Measurements from ENCODE around the gene ENPEP.

The ENPEP gene

DNA sequence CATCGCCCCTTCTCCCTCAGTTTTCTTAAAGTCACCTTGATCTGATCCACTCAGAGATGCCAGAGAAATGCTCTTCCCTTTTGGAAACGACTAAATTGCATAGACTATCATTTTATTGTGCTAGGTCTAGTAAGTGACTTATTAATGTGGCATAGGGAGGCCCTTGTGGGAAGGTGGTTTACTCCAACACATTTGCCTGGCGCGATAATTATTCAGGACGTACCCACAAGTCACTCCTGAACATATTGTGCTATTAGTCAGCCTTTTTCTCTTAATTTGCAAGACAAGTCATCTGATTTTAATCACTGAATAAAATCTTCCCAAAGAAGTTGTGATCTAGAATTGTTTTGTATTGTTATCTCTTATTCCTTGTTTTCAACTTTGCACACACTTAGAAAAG, 7.6 kb downstream of the ENPEP start:
- TF ChIP-seq, protein P1, sequence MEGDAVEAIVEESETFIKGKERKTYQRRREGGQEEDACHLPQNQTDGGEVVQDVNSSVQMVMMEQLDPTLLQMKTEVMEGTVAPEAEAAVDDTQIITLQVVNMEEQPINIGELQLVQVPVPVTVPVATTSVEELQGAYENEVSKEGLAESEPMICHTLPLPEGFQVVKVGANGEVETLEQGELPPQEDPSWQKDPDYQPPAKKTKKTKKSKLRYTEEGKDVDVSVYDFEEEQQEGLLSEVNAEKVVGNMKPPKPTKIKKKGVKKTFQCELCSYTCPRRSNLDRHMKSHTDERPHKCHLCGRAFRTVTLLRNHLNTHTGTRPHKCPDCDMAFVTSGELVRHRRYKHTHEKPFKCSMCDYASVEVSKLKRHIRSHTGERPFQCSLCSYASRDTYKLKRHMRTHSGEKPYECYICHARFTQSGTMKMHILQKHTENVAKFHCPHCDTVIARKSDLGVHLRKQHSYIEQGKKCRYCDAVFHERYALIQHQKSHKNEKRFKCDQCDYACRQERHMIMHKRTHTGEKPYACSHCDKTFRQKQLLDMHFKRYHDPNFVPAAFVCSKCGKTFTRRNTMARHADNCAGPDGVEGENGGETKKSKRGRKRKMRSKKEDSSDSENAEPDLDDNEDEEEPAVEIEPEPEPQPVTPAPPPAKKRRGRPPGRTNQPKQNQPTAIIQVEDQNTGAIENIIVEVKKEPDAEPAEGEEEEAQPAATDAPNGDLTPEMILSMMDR (IDR thresholded peaks at IDR 0.05) = no peak

DNA sequence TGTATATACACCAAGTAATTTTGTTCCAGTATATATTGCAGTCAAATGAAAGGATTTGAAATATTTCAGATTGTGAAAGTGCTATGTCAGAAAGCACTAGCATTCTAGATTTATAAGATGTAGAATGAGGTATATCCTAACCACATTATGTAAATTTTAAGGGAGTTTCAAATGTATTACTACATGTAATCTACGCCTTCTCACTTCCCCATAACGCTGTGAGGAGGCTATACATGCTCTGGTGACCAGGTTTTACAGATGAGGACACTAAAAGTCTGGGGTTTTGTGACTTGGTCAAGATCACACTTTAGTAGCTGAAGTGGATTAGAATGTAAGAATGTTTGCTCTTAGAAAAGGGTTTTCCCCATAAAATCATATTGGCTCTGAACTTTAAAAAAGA, 8.1 kb downstream of the ENPEP start:
- TF ChIP-seq, protein P1 (IDR thresholded peaks at IDR 0.05) = no peak

DNA sequence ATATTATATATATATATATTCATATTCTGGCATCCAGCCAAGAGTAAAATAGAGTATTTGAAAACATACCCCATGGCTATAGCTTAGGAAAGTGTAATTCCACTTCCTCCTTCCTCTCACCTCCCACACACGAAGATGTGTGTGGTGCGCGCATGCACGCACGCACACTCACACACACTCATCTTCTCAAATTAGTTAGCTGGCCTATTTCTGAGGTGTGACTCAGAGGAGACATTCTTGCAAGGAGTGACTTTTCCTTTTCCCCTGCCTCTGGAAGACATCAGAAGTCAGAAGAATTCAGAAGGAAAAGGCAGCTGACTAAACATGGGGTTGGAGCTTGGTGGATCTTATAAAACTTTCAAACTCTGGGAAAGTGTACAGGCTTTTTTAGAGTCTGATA, 8.8 kb downstream of the ENPEP start:
- TF ChIP-seq, protein P1 (IDR thresholded peaks at IDR 0.05) = no peak

DNA sequence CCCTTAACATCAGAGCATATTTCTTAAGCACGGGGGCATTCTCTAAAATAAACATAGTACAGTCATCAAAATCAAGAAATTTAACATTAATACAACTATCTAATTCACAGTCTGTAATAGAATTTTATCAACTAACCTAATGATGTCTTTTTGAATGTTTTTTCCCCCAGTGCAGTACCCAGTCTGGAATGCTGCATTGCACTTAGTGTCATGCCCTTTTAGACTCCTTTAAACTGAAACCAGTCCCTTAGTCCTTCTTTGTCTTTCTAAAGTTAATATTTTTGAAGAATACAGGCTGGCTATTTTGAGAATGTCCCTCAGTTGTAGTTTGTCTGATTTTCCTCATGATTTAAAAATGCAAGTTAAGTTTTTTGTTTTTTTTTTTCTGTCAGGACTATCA, 9.5 kb downstream of the ENPEP start:
- TF ChIP-seq, protein P1 (IDR thresholded peaks at IDR 0.05) = no peak

DNA sequence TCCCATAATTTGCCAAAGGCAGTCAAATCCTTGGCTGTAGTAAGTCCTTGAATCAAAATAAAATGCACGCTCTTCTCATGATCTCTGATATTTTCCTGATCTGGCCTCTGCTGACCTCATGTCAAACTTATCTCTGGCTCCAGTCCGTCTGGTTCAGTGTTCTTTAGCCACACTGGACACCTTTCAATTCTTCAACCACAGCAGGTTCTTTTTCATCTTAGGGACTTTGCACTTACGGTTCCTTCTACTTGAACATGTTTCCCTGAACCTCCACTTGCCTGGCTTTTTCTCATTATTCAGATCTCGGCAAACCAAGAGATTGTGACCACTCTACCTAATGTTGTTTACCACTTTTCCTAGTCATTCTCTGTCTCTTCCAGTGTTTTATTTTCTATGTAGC, 10.3 kb downstream of the ENPEP start:
- TF ChIP-seq, protein P1 (IDR thresholded peaks at IDR 0.05) = no peak

DNA sequence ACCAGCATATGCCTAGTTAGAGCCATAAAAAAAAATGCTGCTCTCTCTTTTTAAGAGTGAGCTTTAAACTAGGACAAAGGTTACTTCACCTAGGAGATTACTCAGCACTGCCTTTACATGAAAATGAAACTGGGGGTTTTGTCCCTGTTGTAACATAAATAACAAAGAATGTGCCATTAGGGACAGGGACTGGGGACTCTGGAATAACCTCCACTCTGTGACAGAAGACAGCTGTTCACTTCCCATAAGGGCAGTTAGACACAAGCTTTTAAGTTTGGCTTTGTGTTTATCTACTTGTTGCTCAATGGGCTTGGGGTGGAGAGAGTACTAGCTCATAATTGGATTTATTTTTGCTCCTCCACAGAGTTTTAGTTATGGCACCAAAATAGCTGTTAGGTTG, 11.9 kb downstream of the ENPEP start:
- TF ChIP-seq, protein P1 (IDR thresholded peaks at IDR 0.05) = no peak

DNA sequence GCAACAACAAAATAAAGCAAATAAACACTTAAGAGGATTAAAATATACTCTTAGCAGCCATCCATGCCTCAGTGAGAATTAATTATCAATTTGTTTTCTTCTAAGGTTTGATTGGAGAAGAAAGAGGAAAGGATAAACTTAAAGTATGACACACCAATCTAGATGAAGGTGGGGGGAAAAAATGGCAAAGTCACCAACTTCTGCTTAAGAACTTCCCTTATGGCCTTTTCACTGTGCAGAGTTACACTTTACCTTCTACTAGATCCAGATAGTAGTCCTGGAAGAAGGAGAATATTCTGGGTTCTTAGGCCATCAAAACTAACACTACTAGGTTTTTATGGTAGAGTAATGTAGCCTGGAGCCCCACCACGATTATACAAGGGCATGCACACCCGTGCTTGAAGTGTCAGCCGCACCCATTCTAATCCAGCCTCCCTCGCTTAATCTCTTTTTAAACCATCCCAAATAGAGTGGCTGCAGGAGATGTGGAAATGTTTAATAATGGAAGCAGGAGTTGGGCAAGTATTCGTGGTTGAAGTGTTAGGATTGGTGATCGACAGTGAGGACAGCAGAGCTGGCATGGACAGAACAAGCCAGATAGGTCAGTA, 14.1 kb downstream of the ENPEP start:
- TF ChIP-seq, protein P1 (IDR thresholded peaks at IDR 0.05) = no peak

DNA sequence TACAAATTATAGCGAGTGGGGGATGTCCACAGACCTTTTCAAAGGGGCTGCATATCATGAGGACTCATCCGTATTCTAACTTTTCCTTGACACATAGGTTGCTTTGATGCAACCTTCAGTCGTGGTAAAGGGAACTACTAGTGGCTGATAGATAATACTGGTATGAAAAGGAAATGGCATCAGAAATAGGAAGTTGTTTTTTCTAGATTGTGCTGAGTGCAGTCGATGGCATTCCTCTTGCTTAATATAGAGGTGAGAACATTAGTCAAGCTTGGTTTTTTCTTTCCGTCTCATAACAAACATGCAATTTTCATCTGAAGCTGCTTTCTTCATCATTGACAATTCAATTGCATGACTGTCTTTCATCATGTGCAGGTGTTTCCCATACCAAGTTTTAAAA, 16.6 kb downstream of the ENPEP start:
- TF ChIP-seq, protein P1 (IDR thresholded peaks at IDR 0.05) = no peak
